HepG2 (cell line): ENCODE measurements around the gene ASCL2. TPM values are rescaled to one million over a fixed set of nuclear protein-coding genes. Genes with fewer than 3 reads are reported as not detected.

Experiments
- NR2C2 ChIP-seq: sonication (generic); formaldehyde crosslinking; IDR thresholded peaks from 2 replicates; pipeline ENCODE4 v1.4.0; 2020; ENCODE audit warnings: missing genetic modification reagents, mild to moderate bottlenecking, moderate library complexity, borderline replicate concordance
- SETDB1 ChIP-seq: sonication (generic); formaldehyde crosslinking; IDR thresholded peaks from 2 replicates; pipeline ENCODE4 v1.5.1; 2020; ENCODE audit warnings: missing genetic modification reagents, mild to moderate bottlenecking, borderline replicate concordance
- ZNF737 ChIP-seq: sonication (generic); formaldehyde crosslinking; IDR thresholded peaks from 2 replicates; pipeline ENCODE4 v1.5.0; 2020; ENCODE audit warnings: missing genetic modification reagents, mild to moderate bottlenecking, borderline replicate concordance
- polyA plus RNA-seq, 8 experiments: library from polyadenylated mRNA; depleted of rRNA in 3 of 8; stranded (reverse) in 7 of 8; unstranded in 1 of 8; fragments of >200 nt; fragmentation: Illumina TruSeq in 4 of 8; extraction: Trizol in 4 of 8; gene quantifications; 2 replicates each; pipeline versions ENCODE4 v1.2.1 to v1.2.3, GENCODE V29; 2011 to 2016; ENCODE audit warnings: low read depth in 4 of 8, missing spikeins in 1 of 8, mixed read lengths in 1 of 8; ENCODE audit not compliant: insufficient read depth in 1 of 8
- total RNA-seq, 5 experiments: library from RNA; depleted of rRNA; stranded (reverse); fragments of >200 nt; fragmentation: Illumina TruSeq; extraction: Trizol; gene quantifications; 2 replicates each; pipeline ENCODE4 v1.2.3, GENCODE V29; 2016; ENCODE audit warnings: low read depth in 1 of 5
- TF ChIP-seq, protein P1 (sequence below), 2 experiments: sonication (generic) in 1 of 2; formaldehyde crosslinking in 1 of 2; IDR thresholded peaks; 2 replicates each; pipeline versions ENCODE4 v1.6.1 to v1.9.0; 2014 to 2022; ENCODE audit warnings: antibody characterized with exemption in 1 of 2, borderline replicate concordance in 1 of 2, inconsistent platforms in 1 of 2, low read depth in 1 of 2, missing genetic modification reagents in 1 of 2
- TF ChIP-seq, protein P2 (sequence below): sonication (generic); formaldehyde crosslinking; IDR thresholded peaks from 2 replicates; pipeline ENCODE4 v1.4.0; 2020; ENCODE audit warnings: missing genetic modification reagents

ASCL2 gene
- total and polyA plus RNA-seq, 2 of the 13 experiments (the other 11 are each of a cell fraction or from before 2014, with no cell fraction given) = 0.07 TPM; not detected in 1

DNA sequence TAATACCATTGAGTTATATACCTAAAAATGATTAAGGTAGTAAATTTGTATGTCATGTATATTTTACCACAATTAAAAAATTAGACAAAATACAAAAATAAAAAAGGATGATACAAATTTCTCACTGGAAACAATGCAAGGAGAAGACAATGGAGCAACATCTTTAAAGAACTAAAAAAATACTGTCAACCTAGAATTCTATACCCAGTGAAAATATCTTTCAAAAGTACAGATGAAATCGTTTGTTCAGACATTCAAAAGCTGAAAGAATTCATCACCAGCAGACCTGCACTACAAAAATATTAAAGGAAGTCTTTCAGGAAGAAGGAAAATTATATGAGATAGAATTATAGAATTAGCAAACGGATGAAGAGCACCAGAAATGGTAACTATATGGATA is 9.8 kb upstream of the ASCL2 start (continued):
- TF ChIP-seq, protein P1, sequence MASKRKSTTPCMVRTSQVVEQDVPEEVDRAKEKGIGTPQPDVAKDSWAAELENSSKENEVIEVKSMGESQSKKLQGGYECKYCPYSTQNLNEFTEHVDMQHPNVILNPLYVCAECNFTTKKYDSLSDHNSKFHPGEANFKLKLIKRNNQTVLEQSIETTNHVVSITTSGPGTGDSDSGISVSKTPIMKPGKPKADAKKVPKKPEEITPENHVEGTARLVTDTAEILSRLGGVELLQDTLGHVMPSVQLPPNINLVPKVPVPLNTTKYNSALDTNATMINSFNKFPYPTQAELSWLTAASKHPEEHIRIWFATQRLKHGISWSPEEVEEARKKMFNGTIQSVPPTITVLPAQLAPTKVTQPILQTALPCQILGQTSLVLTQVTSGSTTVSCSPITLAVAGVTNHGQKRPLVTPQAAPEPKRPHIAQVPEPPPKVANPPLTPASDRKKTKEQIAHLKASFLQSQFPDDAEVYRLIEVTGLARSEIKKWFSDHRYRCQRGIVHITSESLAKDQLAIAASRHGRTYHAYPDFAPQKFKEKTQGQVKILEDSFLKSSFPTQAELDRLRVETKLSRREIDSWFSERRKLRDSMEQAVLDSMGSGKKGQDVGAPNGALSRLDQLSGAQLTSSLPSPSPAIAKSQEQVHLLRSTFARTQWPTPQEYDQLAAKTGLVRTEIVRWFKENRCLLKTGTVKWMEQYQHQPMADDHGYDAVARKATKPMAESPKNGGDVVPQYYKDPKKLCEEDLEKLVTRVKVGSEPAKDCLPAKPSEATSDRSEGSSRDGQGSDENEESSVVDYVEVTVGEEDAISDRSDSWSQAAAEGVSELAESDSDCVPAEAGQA (IDR thresholded peaks at IDR 0.05; ENCODE audit: low read depth) = no peak
- TF ChIP-seq, protein P1 (CRISPR knock-in tag; IDR thresholded peaks at IDR 0.05; ENCODE audit: borderline replicate concordance) = no peak
- TF ChIP-seq, protein P2, sequence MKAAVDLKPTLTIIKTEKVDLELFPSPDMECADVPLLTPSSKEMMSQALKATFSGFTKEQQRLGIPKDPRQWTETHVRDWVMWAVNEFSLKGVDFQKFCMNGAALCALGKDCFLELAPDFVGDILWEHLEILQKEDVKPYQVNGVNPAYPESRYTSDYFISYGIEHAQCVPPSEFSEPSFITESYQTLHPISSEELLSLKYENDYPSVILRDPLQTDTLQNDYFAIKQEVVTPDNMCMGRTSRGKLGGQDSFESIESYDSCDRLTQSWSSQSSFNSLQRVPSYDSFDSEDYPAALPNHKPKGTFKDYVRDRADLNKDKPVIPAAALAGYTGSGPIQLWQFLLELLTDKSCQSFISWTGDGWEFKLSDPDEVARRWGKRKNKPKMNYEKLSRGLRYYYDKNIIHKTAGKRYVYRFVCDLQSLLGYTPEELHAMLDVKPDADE (CRISPR knock-in tag) = no peak
- TF ChIP-seq ZNF737 (CRISPR knock-in tag) = no peak
- no peak for TF ChIP-seq SETDB1
- TF ChIP-seq NR2C2 (CRISPR knock-in tag) = no peak
- TF ChIP-seq, all 625 proteins: peak for 0
